IPS DF 19.7 (cell line): ENCODE data around the gene ZNF648.
A peak's percentile ranks its signal among the peaks of the same experiment; 100 is the strongest.
"Not testable (repeated sequence)": the region's sequence is repeated elsewhere in the genome, so short reads cannot be mapped to it uniquely, and the experiment has no call there.

ENCODE experiments used
- DNase-seq: peaks from one replicate; pipeline ENCODE4 v3.0.0-alpha.2; 2013; ENCODE audit warnings: low read depth, low spot score

ZNF648 gene

GRCh38 chr1:182061594-182061993 is at the start of gene ZNF648:
Gene ZNF648, minus strand, starts transcription at chr1:182061712. Its CDS starts 3,702 bp downstream, at chr1:182058010.
- no peak for DNase-seq

- DNase-seq, result no peak
These were observed 49.1 kb upstream of the ZNF648 start for GRCh38 chr1:182110635-182111034.

GRCh38 chr1:182109771-182110170 is 48.3 kb upstream of the ZNF648 start:
- DNase-seq, result no peak

- no peak for DNase-seq
These were observed 45.7 kb upstream of the ZNF648 start for GRCh38 chr1:182107209-182107608.

GRCh38 chr1:182102043-182102416 is 40.5 kb upstream of the ZNF648 start:
- DNase-seq, result no peak

GRCh38 chr1:182101415-182102042 is 40.0 kb upstream of the ZNF648 start:
- peak; percentile 96 for DNase-seq

GRCh38 chr1:182098301-182098700 is 36.8 kb upstream of the ZNF648 start:
- DNase-seq, result no peak

- DNase-seq, result no peak
These were observed 34.4 kb upstream of the ZNF648 start for GRCh38 chr1:182095946-182096345.

GRCh38 chr1:182094514-182095005 is 33.0 kb upstream of the ZNF648 start:
- not testable (repeated sequence) for DNase-seq

GRCh38 chr1:182093781-182094180 is 32.3 kb upstream of the ZNF648 start:
- no peak for DNase-seq

- DNase-seq, result no peak
These were observed 30.8 kb upstream of the ZNF648 start for GRCh38 chr1:182092336-182092735.

GRCh38 chr1:182091083-182091482 is 29.6 kb upstream of the ZNF648 start:
- DNase-seq, result no peak

GRCh38 chr1:182087719-182088350 is 26.3 kb upstream of the ZNF648 start:
- DNase-seq, result no peak

GRCh38 chr1:182087304-182087703 is 25.8 kb upstream of the ZNF648 start:
- DNase-seq, result no peak

- no peak for DNase-seq
These were observed 25.1 kb upstream of the ZNF648 start for GRCh38 chr1:182086620-182087019.

GRCh38 chr1:182086136-182086535 is 24.6 kb upstream of the ZNF648 start:
- DNase-seq, result no peak

GRCh38 chr1:182085726-182086125 is 24.2 kb upstream of the ZNF648 start:
- DNase-seq, result no peak

- peak; percentile 52 for DNase-seq
These were observed 23.2 kb upstream of the ZNF648 start for GRCh38 chr1:182084487-182085316.

- no peak for DNase-seq
These were observed 22.5 kb upstream of the ZNF648 start for GRCh38 chr1:182083851-182084486.

GRCh38 chr1:182080955-182081582 is 19.6 kb upstream of the ZNF648 start:
- DNase-seq, result no peak

GRCh38 chr1:182080040-182080439 is 18.5 kb upstream of the ZNF648 start:
- no peak for DNase-seq

- DNase-seq, result no peak
These were observed 10.4 kb upstream of the ZNF648 start for GRCh38 chr1:182071924-182072323.
